Gastrocnemius medialis (tissue), 4 donors: ENCODE measurements around the gene ADTRP. TPM values are rescaled to one million over a fixed set of nuclear protein-coding genes. Genes with fewer than 3 reads are reported as not detected.
"Not testable (repeated sequence)": the region's sequence is repeated elsewhere in the genome, so short reads cannot be mapped to it uniquely, and the experiment has no call there.

Source experiments
- ATAC-seq, 2 donors: fragments of 150-250 bp; one replicate each; pipeline ENCODE4 v1.9.1; 2016
- DNase-seq, 2 donors: peaks; one replicate each; pipeline ENCODE4 v3.0.0-alpha.2; 2019
- H3K27ac ChIP-seq, 4 donors: fragments of 200-600 bp; sonication (generic); 1 replicate in 1 of 4; 2 replicates in 3 of 4; pipeline ENCODE4 v1.5.1; 2016 to 2018; ENCODE audit warnings: mild to moderate bottlenecking in 2 of 4, moderate library complexity in 1 of 4
- H3K27me3 ChIP-seq, 3 donors: fragments of 200-600 bp; sonication (generic) in 2 of 3; 1 replicate in 1 of 3; 2 replicates in 2 of 3; pipeline versions ENCODE4 v1.5.1 to v1.6.0; 2016 to 2019; ENCODE audit warnings: mild to moderate bottlenecking in 1 of 3, moderate library complexity in 1 of 3
- H3K36me3 ChIP-seq, 2 donors: fragments of 200-600 bp; sonication (generic) in 1 of 2; one replicate each; pipeline ENCODE4 v1.5.1; 2017 to 2018
- H3K4me1 ChIP-seq, 2 donors: fragments of 200-600 bp; sonication (generic) in 1 of 2; one replicate each; pipeline ENCODE4 v1.5.1; 2016 to 2017; ENCODE audit warnings: mild to moderate bottlenecking in 2 of 2
- H3K4me3 ChIP-seq, 4 donors: fragments of 200-600 bp; sonication (generic) in 3 of 4; 1 replicate in 1 of 4; 2 replicates in 3 of 4; pipeline ENCODE4 v1.5.1; 2016 to 2019; ENCODE audit warnings: mild to moderate bottlenecking in 2 of 4
- H3K9me3 ChIP-seq, 3 donors: fragments of 200-600 bp; sonication (generic) in 2 of 3; 1 replicate in 1 of 3; 2 replicates in 2 of 3; pipeline ENCODE4 v1.5.1; 2016 to 2019
- CTCF ChIP-seq, 5 experiments: fragments of 450-650 bp in 3 of 5; fragments of 200-600 bp in 2 of 5; sonication (generic) in 2 of 5; IDR thresholded peaks in 4 of 5; conservative IDR thresholded peaks in 1 of 5; 1 replicate in 4 of 5; 2 replicates in 1 of 5; pipeline ENCODE4 v1.5.1; 2016 to 2019; ENCODE audit warnings: antibody characterized with exemption in 5 of 5, mild to moderate bottlenecking in 3 of 5, moderate library complexity in 3 of 5
- POLR2A ChIP-seq, 2 donors: fragments of 450-650 bp; IDR thresholded peaks; one replicate each; pipeline ENCODE4 v1.6.1; 2017; ENCODE audit warnings: antibody characterized with exemption in 2 of 2, mild to moderate bottlenecking in 2 of 2, moderate library complexity in 2 of 2
- in situ Hi-C, 4 donors: fragments of 200-750 bp; cut with MboI; loops; one replicate each; pipeline versions ENCODE4 v1.15.0 to v1.8.0; 2017; ENCODE audit warnings: low sequenced_read_pairs in 4 of 4
- intact Hi-C: fragments of 100-400 bp; cut with DNase I; formaldehyde crosslinking; loops from one replicate; pipeline ENCODE4 v1.15.1; 2023; ENCODE audit warnings: low total_unique reads
- total RNA-seq, 4 donors: library from RNA; depleted of rRNA; stranded (reverse); fragments of >200 nt; gene quantifications; one replicate each; pipeline versions ENCODE4 v1.1.0 to v1.2.3, GENCODE V29; 2016

The ADTRP gene
- total RNA-seq, 4 donors from 2014 or later = 0.31 to 0.73 TPM; not detected in 2

DNA sequence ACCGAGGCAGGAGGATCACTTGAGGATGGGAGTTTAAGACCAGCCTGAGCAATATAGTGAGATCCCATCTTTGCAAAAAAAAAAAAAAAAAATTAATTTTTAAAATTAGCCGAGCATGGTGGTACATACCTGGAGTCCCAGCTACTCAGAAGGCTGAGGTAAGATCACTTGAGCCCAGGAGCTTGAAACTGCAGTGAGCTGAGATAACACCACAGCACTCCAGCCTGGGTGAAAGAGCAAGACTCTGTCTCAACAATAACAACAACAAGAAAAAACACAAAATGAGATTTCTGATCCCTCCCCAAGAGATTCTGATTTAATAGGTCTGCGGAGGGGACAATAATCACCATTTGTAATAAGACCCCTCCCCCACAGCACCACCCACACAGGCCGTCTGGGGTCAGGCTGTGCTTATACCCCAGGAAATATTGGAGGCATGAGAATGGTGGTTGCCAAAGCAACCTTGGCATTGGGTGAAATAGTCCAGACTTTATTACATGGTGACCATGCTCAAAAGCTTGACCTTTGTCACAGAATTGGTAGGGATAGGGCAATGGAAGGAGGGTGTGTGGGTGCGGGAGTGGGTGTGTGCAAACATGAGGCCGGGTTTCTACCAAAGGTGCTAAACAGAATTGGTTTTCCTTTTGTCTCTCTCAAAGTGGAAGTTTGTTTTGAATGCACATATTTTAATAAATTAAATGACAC lies 24.4 kb upstream of the ADTRP start:
- ATAC-seq = no peak
- no peaks in the 10 kb centered on the region for H3K4me1 ChIP-seq
- H3K27ac ChIP-seq = no peak overlapping the region
- in situ Hi-C loops = no loop called here
- H3K9me3 ChIP-seq = no peaks in the 10 kb centered on the region
- TF ChIP-seq POLR2A (IDR thresholded peaks at IDR 0.05) = no peak
- no peak for TF ChIP-seq CTCF (IDR thresholded peaks at IDR 0.05 in 4 of 5, conservative IDR thresholded peaks at IDR 0.05 in 1 of 5)
- H3K36me3 ChIP-seq = no peaks in the 10 kb centered on the region
- no peaks in the 10 kb centered on the region for H3K27me3 ChIP-seq
- intact Hi-C loops = no loop called here
- H3K4me3 ChIP-seq = no peak overlapping the region
- DNase-seq = no peak

DNA sequence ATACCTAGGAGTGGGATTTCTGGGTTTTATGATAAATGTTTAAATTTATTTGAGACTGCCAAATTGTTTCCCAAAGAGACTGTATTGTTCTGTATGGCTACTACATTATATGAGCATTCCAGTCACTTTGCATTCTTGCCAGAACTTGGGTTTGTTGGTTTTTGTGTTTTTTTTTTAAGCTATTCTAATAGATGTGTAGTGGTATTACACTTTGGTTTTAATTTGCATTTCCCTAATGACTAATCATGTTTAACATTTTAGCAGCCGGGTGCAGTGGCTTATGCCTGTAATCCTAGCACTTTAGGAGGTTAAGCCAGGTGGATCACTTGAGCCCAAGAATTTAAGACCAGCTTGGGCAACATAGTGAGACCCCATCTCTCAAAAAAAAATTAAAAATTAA lies 21.9 kb upstream of the ADTRP start:
- intact Hi-C loops, ATAC-seq, H3K4me3 ChIP-seq, H3K9me3 ChIP-seq, H3K36me3 ChIP-seq, H3K27ac ChIP-seq, H3K27me3 ChIP-seq, in situ Hi-C loops, DNase-seq, H3K4me1 ChIP-seq: not testable (repeated sequence)

DNA sequence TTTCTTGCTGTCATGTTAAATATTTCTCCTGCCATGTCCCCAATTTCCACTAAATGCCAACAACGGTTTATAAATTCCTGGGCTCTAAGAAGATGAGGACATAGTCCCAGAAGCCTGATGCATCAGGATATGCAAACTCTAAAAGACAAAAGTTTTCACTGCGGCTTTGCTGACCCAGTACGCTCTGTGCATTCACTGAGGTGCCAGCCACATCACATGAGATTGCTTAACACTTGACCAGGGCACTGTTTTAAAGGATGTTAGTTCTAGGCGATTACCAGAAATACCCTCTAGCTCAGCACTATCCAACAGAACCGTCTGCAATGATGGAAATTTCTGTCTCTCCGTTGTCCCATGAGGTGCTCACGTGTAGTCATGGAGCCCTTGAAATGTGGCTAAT lies 19.9 kb upstream of the ADTRP start:
- Histone ChIP-seq H3K27me3 (no peaks in the 10 kb centered on the region), H3K9me3 (no peaks in the 10 kb centered on the region), H3K36me3 (no peaks in the 10 kb centered on the region), H3K4me1 (no peaks in the 10 kb centered on the region), H3K27ac (no peak overlapping the region), H3K4me3 (no peak overlapping the region)
- ATAC-seq (no peak), DNase-seq (no peak)
- no peak for TF ChIP-seq CTCF (IDR thresholded peaks at IDR 0.05 in 4 of 5, conservative IDR thresholded peaks at IDR 0.05 in 1 of 5)
- no peak for TF ChIP-seq POLR2A (IDR thresholded peaks at IDR 0.05)
- intact Hi-C loops (no loop called here), in situ Hi-C loops (no loop called here)

DNA sequence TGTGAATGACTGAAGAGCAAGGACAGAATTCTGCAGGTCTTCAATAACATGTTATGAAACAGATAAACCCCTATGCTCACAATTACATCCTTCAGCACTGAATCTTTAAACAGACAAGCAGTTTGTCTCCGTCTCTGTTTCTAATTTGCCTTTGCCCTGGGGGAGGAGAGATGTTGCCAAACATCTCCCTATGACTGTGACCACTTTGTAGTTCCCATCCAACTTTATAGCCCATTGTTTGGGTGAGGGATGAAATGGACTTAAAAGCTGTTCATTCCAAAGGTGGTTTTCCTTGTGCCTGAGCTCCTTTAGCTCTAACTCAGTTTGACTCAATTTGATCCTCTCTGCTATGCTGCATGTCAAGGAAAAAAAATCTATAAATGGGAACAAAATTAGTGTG lies 19.5 kb upstream of the ADTRP start:
- H3K4me1 ChIP-seq = no peaks in the 10 kb centered on the region
- in situ Hi-C loops (no loop called here), intact Hi-C loops (no loop called here)
- H3K27ac ChIP-seq = no peak overlapping the region
- ATAC-seq (no peak), DNase-seq (no peak)
- TF ChIP-seq POLR2A (IDR thresholded peaks at IDR 0.05) (no peak), CTCF (IDR thresholded peaks at IDR 0.05 in 4 of 5, conservative IDR thresholded peaks at IDR 0.05 in 1 of 5) (no peak)
- H3K9me3 ChIP-seq = no peaks in the 10 kb centered on the region
- no peaks in the 10 kb centered on the region for H3K36me3 ChIP-seq
- no peaks in the 10 kb centered on the region for H3K27me3 ChIP-seq
- H3K4me3 ChIP-seq = no peak overlapping the region

GRCh38 chr6:11796829-11797228 lies 18.2 kb upstream of the ADTRP start:
- no peak overlapping the region for H3K4me3 ChIP-seq
- no peaks in the 10 kb centered on the region for H3K27me3 ChIP-seq
- no peak for DNase-seq
- H3K9me3 ChIP-seq = no peaks in the 10 kb centered on the region
- H3K27ac ChIP-seq = no peak overlapping the region
- intact Hi-C loops (no loop called here), in situ Hi-C loops (no loop called here)
- no peak for ATAC-seq
- H3K36me3 ChIP-seq = no peaks in the 10 kb centered on the region
- H3K4me1 ChIP-seq = no peaks in the 10 kb centered on the region
- no peak for TF ChIP-seq CTCF (IDR thresholded peaks at IDR 0.05 in 4 of 5, conservative IDR thresholded peaks at IDR 0.05 in 1 of 5)
- no peak for TF ChIP-seq POLR2A (IDR thresholded peaks at IDR 0.05)
